ENCODE data around the gene STEAP1B. TPM values are rescaled to one million over a fixed set of nuclear protein-coding genes. Genes with fewer than 3 reads are reported as not detected.

The STEAP1B gene
- polyA plus RNA-seq, 3 donors, result 0.16 TPM; not detected in 2

- intact Hi-C loops (cut with micrococcal nuclease), result no loop called here
- Histone ChIP-seq H3K9ac (ENCODE audit: insufficient read depth, low read length, poor library complexity, severe bottlenecking) (no peak overlapping the region), H3K4me2 (replicated peaks; ENCODE audit: extremely low read depth, low read length, poor library complexity, severe bottlenecking) (no peak overlapping the region), H2AFZ (ENCODE audit: insufficient read depth, low read depth, low read length, poor library complexity, severe bottlenecking) (no peak overlapping the region), H3K27me3 (ENCODE audit: control insufficient read depth in 2 of 2, insufficient read depth in 2 of 2, low read length in 2 of 2) (no peaks in the 10 kb centered on the region), H3K4me1 (ENCODE audit: control insufficient read depth in 1 of 2, insufficient read depth in 2 of 2, low read length in 2 of 2) (no peaks in the 10 kb centered on the region), H4K20me1 (ENCODE audit: insufficient read depth, low read length) (no peaks in the 10 kb centered on the region), H3K27ac (ENCODE audit: low read depth in 1 of 2, low read length in 2 of 2) (no peak overlapping the region), H3K36me3 (replicated peaks in 1 of 2; ENCODE audit: control insufficient read depth in 1 of 2, insufficient read depth in 2 of 2, low read length in 2 of 2) (no peaks in the 10 kb centered on the region), H3K9me3 (replicated peaks in 1 of 2; ENCODE audit: control insufficient read depth in 1 of 2, insufficient read depth in 1 of 2, low read length in 2 of 2) (no peaks in the 10 kb centered on the region), H3K79me2 (ENCODE audit: insufficient read depth, low read length) (no peaks in the 10 kb centered on the region), H3K4me3 (replicated peaks in 1 of 3; ENCODE audit: low read depth in 2 of 3, low read length in 3 of 3) (no peak overlapping the region)
- TF ChIP-seq CTCF (IDR thresholded peaks at IDR 0.05), result no peak
- Mint-ChIP-seq H3K9me3 (peaks cover 0 to 2% (median 0%) of the 10 kb centered on the region in 7 donors), H3K27ac (no peak overlapping the region), H3K4me1 (no peaks in the 10 kb centered on the region), H3K27me3 (ENCODE audit: low read depth in 3 of 3) (peaks cover 0 to 2% (median 0%) of the 10 kb centered on the region in 3 donors), H3K36me3 (no peaks in the 10 kb centered on the region), H3K4me3 (no peak overlapping the region)
- 100% methylated on average over 2 of the region's 8 CpGs for WGBS (ENCODE audit: insufficient coverage)
- DNase-seq, result no peak
Measured at GRCh38 chr7:22435720-22436119, 64.3 kb downstream of the STEAP1B start.

GRCh38 chr7:22435105-22435504, 64.9 kb downstream of the STEAP1B start:
- Histone ChIP-seq H3K36me3 (replicated peaks in 1 of 2; ENCODE audit: control insufficient read depth in 1 of 2, insufficient read depth in 2 of 2, low read length in 2 of 2) (no peaks in the 10 kb centered on the region), H3K27ac (ENCODE audit: low read depth in 1 of 2, low read length in 2 of 2) (no peak overlapping the region), H4K20me1 (ENCODE audit: insufficient read depth, low read length) (no peaks in the 10 kb centered on the region), H3K79me2 (ENCODE audit: insufficient read depth, low read length) (no peaks in the 10 kb centered on the region), H3K4me2 (replicated peaks; ENCODE audit: extremely low read depth, low read length, poor library complexity, severe bottlenecking) (no peak overlapping the region), H3K9me3 (replicated peaks in 1 of 2; ENCODE audit: control insufficient read depth in 1 of 2, insufficient read depth in 1 of 2, low read length in 2 of 2) (no peaks in the 10 kb centered on the region), H3K4me1 (ENCODE audit: control insufficient read depth in 1 of 2, insufficient read depth in 2 of 2, low read length in 2 of 2) (no peaks in the 10 kb centered on the region), H3K4me3 (replicated peaks in 1 of 3; ENCODE audit: low read depth in 2 of 3, low read length in 3 of 3) (no peak overlapping the region), H3K9ac (ENCODE audit: insufficient read depth, low read length, poor library complexity, severe bottlenecking) (no peak overlapping the region), H3K27me3 (ENCODE audit: control insufficient read depth in 2 of 2, insufficient read depth in 2 of 2, low read length in 2 of 2) (no peaks in the 10 kb centered on the region), H2AFZ (ENCODE audit: insufficient read depth, low read depth, low read length, poor library complexity, severe bottlenecking) (no peak overlapping the region)
- peaks cover 0 to 2% (median 0%) of the 10 kb centered on the region in 7 donors for H3K9me3 Mint-ChIP-seq
- no peak overlapping the region for H3K27ac Mint-ChIP-seq
- intact Hi-C loops (cut with micrococcal nuclease), result no loop called here
- no peak overlapping the region for H3K4me3 Mint-ChIP-seq
- H3K36me3 Mint-ChIP-seq, result no peaks in the 10 kb centered on the region
- no CpG with 5 or more reads among the region's 4 CpGs for WGBS (ENCODE audit: insufficient coverage)
- DNase-seq, result no peak
- no peak for TF ChIP-seq CTCF (IDR thresholded peaks at IDR 0.05)
- H3K4me1 Mint-ChIP-seq, result no peaks in the 10 kb centered on the region
- H3K27me3 Mint-ChIP-seq (ENCODE audit: low read depth in 3 of 3), result peaks cover 0 to 2% (median 0%) of the 10 kb centered on the region in 3 donors
